DMS153 (cell line): Measurements from ENCODE around the gene ZBTB20.

Experiments
- DNase-seq: peaks from one replicate; lab custom pipeline; 2025; lab: John Stamatoyannopoulos, UW

The ZBTB20 gene

DNA sequence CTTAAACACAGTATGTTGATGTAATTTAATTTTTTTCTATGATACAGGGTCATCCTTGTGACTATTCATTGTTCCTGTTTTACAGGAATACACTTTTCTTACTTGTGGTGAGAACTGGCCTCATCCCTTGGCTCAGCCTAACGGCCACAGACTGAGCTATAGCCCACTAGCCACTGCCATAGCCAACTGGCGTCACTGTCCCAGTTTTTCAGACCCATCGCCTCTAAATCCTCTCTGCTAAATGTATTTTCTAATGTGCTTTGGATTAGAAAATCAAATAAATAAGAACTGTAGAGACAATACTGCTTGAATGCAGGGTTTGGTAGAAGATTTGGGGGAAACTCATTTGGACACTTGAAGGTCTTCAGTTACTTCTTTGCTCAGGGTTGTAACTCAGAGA, 740.2 kb downstream of the ZBTB20 start:
- no peak for DNase-seq

- DNase-seq = no peak
Observed at GRCh38 chr3:114406286-114406685, 740.8 kb downstream of the ZBTB20 start.

DNA sequence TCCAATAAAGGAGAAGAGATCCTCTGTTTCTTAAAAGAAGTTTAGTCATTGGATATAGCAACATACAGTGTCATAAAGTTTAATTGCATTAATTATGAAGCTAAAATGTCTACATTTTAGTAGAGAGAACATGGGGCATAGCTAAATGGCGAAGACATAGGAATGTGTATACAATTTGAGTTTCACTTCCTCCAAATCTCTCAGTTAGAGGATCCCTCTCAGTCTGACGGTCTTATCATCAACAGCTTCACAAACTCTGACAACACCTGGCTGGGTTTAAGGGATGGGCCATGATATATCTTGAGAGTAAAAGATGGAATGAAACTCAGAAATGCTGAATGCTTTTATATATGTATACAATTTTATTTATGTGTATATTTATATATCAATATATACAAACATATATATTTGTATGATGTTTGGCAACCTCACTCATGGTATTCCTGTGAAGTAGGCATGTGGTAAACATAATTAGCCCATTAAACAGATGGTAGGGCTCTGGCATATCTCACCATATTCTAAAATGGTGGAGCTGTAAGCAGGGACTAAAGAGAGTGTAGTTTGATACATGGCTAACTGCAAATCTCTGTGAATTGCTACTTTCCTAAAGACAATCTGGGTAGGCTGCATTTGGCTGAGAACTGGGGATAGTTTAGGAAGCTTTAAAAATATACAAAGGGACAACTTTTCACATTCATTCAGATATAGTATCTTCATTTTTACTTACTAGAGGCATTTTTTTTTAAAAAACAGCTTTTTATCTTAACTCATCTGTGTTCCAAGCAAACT, 741.7 kb downstream of the ZBTB20 start:
- no peak for DNase-seq

DNA sequence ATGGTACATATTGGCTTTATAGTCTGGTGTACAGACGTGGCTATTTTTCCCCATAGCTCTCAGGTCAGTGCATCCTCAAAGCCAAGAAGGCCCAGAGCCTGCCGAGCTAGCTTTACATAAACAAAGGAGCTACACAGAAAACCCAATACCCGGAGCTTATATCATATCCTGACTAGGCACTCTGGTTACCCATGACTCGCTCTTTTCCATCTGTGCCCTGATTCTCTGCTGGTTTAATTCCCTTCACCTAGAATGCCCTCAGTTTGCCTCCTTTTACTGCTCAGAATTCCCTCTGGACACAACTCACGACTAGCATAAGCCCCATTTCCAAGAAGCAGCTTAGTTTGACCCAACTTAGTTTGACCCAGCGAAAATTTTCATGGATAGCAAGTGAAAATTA, 742.5 kb downstream of the ZBTB20 start:
- DNase-seq = no peak

DNA sequence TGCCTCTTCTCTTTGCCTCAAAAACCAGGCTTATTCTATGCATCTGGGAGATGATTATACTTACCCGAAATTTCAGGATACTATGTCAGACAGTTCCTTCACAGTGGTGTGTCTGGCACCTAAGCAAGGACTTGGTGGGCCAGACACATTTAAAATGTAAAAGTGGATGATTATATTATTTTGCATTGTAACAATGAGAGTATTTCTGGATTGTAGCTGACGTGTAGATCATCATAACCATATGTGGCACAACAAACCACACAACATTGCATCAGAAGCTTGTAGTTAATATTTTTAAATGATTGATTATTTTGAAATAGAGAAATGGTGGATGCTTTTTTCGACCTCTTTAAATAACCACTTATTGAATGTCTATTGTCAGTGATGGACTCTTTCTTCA, 744.2 kb downstream of the ZBTB20 start:
- no peak for DNase-seq

DNA sequence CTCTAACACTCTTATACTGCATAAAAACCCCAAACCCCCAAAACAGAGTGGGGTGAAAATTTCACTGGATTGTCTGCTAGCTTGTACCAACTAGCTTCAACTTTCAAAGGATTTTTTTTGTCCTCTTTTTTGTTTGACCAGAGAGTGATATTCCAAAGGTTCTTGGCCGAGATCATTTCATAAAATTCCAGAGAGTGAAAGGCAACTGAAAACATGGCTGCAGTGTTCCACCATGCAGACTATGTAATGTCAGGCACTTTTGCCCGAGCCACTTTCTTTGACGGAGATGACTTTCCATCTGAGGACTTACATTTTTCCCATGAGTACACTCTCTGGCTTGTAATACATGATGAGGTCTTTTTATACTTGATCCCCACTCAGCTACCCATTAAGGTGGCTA, 745.7 kb downstream of the ZBTB20 start:
- no peak for DNase-seq

GRCh38 chr3:114400371-114400770, 746.7 kb downstream of the ZBTB20 start:
- no peak for DNase-seq

DNA sequence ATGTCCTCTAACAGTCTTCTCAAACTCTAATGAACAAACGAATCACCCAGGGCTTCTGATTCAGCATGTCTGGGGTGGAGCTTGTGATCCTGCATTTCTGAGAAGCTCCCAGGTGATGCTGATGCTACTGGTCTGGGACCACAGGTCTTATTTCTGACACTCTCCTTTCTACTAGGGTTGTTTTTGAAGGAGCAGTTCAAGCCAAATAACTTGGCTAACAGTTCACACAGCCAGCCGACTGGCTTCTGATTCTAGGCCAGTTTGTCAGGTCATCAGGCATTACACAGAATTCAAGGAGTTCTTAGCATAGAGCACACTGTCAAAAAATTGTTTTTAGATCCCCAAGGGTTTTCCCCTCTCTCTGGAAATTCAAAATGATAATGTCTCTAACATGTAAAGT, 752.5 kb downstream of the ZBTB20 start:
- DNase-seq = no peak

- no peak for DNase-seq
Observed at GRCh38 chr3:114393367-114394072, 753.6 kb downstream of the ZBTB20 start.

DNA sequence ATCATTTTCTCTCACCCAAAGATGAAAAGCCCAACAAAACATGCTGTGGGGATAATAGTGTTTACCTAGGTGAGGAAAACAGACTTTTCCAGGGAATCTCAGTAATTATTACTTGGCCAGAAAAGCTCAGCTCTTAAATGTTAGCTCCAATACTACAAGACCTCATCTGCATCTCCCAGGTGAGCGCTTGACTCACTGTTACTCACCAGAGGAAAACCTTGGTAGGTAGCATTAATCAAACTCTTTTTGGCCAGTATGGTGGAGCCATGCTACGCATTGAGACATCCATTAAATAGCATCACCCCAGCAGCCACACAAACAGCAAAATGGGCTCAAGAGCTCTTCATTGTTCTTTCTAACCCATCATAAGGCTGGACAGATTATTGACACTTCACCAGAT, 754.3 kb downstream of the ZBTB20 start:
- DNase-seq = no peak

- no peak for DNase-seq
Observed at GRCh38 chr3:114389156-114389555, 757.9 kb downstream of the ZBTB20 start.

DNA sequence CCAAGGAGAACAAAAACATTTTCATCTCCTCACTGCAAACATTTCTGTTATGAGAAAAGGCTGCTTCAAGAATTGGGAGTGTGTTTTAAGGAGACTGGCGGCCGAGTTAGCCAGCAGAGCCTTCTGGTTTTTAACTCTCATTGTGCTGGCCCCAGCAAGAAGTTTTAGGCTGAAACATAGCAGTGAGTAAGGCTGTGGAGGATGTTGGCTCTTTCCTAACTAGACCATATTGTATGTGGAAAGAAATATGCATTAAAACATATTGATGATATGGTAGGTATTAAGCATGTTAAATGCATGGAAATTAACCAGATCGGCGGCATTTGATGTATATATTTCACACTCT, 762.6 kb downstream of the ZBTB20 start:
- no peak for DNase-seq

DNA sequence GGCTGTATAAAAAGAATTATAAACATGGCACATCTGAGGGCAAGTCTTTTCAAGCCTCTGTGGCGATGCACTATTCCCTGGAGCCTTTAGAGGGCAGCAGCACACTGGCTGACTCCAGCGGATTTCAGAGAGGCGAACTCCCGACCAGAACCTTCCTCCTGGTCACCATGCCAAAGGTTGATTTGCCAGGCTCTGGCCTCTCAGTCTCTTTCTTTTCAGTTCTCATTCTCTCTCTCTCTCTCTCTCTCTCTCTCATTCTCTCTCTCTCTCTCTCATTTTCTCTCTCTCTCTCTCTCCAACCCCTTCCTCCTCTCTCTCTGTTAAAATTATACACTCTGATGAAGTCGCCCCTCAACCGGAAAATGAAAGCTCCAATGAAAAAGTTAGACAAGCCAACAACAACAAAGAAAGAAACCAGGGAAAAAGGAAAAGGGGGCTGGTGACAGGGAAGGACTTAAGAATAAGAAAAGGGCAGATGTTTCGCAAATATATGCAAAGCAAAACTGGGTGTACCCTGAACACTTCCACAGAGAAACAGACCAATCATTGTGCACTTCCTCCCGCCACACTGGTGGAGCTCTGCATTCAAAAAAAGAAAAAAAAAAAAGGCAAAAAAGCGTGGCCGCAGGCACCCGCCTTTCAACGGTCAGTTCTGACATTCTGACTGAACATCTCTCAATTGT, 763.1 kb downstream of the ZBTB20 start:
- DNase-seq = peak; percentile 53

- DNase-seq = no peak
Observed at GRCh38 chr3:114380233-114380651, 766.8 kb downstream of the ZBTB20 start.

- no peak for DNase-seq
Observed at GRCh38 chr3:114379266-114379665, 767.8 kb downstream of the ZBTB20 start.

- no peak for DNase-seq
Observed at GRCh38 chr3:114378760-114379159, 768.3 kb downstream of the ZBTB20 start.

DNA sequence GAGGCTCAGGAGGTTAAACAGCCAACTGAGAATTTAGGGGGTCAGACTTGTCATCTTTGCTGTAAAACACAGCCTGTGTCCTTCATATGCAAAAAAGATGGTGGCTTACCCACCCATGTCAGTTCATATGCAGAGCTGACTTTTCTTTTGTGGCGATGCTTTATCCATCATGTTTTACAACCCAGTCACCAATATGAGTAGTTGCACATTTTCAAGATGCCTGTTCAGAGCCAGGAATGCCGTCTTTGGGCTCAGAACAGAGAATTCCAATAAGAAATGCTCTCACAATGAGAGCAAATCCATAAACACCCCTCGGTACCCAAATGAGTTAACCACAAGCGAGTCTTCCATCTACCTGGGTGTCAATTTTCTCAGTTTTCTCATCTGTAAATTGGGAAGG, 769.7 kb downstream of the ZBTB20 start:
- no peak for DNase-seq

- DNase-seq = no peak
Observed at GRCh38 chr3:114376516-114377185, 770.4 kb downstream of the ZBTB20 start.

GRCh38 chr3:114375608-114376421, 771.3 kb downstream of the ZBTB20 start:
- DNase-seq = no peak

GRCh38 chr3:114374433-114374990, 772.6 kb downstream of the ZBTB20 start:
- no peak for DNase-seq

DNA sequence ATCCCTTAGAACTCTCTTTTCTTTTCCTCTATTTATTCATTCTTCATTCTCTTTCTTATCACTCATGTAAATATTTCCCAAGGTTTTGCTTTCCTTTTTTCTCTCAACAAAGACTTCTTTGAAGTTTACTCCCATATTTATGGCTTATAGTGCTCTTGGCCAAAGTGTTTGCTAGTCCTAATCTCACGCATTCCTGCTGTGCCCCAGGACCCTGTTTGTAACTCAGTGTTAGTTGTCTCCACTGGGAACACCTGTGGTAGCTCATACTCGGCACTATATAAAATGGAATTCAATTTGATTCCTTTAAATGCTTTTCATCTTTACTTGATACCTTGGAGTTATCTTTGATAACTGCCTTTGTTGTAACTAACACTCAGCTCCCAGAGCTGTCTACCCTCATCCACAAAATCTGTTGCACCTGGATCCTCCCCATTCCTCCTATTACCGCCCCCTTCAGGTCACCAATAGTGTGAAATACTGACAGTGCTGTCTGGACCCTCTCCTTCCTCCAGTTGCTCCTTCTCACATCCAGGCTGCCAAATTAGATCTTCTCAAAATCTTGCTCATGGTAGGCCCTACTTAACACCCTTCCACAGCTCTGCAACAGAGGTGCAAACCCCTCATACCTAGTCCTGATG, 776.4 kb downstream of the ZBTB20 start:
- DNase-seq = no peak
